Measurements from ENCODE around the gene FSIP1.
A peak's percentile ranks its signal among the peaks of the same experiment; 100 is the strongest.

The FSIP1 gene

GRCh38 chr15:39752991-39753390 is 29.6 kb downstream of the FSIP1 start:
- DNase-seq: no peak

DNA sequence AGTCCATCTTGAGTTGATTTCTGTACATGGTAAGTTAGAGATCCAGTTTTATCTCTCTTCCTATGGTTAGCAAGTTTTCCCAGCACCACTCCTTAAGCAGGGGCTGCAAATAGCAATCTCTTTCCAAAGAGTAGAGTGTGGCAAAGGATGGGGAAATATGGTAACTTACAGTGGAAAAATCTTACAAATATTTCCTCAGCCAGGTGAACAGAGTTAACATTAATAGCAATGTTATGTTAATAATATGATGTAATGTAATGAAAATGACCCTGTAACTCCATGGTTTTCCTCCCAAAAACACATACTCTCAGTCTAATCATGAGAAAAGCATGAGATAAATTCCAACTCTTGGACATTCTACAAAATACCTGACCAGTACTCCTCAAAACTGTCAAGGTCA is 30.4 kb downstream of the FSIP1 start:
- DNase-seq: no peak

DNA sequence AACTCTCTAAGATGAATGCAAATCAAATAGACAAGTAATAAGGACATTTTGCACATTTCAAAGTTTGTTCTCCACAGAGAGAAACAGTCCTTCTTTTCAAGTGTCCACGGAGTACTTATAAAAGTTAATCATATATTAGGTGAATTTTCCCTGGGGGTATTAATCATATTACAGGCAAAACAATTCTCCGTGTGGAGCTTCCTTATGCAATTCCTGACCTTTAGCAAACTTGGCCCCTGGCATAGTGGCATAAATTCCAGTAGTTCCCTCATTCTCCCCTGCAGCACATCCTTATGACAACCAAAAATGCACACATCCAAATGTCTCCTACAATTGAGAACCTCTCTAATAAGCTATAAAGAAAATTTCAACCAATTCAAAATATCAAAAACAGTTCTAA is 34.4 kb downstream of the FSIP1 start:
- DNase-seq: no peak

GRCh38 chr15:39747326-39747725 is 35.3 kb downstream of the FSIP1 start:
- no peak for DNase-seq

DNA sequence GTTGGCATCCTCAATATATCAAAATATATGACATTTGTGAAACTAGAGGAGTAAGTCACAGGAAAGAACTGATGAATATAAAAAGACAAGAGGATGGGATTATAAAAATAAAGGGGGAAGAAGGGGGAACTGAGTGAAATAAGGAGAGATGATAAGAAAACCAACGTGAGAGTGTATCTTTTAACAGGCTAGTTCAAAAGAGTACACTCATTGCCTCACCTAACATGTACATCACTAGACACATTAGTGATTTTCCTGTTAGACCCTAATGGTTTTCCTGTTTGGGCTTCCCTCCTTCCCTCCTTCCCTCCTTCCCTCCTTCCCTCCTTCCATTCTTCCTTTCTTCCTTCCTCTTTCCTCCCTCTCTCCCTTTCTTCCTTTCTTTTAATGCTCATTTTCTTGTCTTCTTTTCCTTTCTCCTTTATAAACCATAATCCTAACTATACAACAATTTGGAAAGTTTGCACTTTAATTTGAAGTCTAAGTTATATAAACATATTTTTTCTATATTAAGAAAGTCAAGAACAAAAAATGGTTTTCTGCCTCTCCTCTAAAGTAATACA is 35.8 kb downstream of the FSIP1 start:
- DNase-seq: no peak

DNA sequence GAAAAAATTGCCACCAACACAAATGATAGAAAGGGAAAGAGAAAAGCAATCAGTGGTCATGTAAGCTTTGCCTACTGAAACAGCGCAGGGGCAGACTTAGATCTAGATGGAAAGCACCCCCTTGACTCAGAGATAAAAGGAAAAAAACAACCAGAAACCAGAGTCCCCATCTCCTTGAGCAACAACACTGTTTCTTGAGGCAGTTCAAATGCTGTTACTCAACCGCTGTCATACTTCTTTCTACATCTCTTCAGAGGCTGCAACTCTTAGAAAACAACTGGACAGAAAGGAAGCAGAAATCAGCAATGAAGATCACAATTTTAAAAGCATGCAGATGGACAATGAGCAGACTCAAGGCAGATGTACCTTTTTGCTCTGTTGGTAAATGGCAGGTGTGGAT is 36.5 kb downstream of the FSIP1 start:
- peak; percentile 16 for DNase-seq

- peak; percentile 46 for DNase-seq
Measured at GRCh38 chr15:39745415-39745814, 37.2 kb downstream of the FSIP1 start.

DNA sequence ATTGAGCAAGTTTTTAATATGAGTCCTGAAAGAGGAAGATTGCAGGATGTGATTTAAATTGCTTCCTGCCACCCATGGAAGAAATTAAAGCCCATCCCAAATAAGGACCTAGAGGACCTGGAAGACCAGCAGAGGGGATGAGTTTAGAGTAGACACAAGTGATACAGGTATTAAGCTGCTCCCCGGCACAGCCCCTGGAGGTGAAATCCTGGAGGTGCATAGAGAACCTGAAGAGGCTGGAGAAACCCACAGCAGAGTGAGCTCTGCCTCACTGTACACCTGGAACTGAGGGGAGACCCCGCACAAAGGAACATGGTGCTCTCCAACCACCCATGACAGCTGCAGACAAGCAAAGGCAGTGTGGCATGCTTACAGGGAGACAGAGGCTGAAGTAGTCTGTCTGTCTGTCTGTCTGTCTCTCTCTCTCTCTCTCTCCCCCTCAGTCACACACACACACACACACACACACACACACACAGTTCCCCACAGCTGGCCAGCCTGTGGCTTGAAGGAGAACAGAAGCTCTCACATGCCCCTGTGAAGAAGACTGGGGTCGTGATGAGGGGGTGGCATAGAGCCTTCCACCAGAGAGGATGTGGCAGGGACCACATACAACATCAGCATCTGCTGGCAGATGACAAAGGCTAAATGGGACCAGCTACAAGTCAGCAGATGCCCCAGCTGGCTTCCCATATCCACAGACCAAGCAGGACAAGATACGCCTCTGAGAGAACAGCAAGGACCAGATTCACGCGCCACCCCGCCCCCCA is 38.1 kb downstream of the FSIP1 start:
- DNase-seq: no peak

GRCh38 chr15:39743611-39744010 is 39.0 kb downstream of the FSIP1 start:
- DNase-seq: no peak

DNA sequence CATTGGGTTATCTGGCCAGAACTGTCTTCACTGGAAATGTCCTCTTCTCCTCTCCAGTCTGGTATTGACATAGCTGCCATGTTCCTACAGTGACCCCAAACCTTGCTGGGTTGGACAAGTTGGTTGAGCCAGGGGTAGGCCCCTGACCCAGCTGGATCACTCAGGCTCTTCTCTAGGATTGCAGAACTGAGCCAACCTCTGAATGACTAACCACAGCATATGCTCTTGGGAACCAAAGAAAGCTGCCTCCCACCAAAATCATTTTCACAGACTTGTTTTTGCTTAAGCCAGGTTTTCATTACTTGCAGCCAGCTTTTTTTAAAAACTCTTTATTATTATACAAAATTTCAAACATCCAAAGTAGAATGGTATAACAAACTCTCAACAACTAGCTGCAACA is 41.4 kb downstream of the FSIP1 start:
- DNase-seq: no peak

DNA sequence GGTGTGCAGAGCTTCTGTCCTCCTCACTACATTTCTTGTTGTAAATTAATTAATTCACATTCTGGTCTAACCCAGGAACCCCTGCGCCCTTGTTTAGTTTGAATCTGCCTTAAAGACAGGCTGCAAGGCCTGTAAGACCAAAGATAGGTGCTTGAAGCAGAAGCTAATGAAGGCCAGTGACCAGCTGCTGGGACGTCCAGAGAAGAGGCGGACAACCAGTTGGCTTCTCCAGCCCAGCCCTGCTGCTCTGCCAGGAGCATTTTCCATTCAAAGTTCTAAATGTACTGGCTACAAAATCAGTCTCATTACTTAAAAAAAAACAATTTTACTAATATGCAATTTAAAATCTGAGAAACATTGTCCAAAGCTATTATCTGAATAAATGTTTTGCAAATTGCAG is 43.6 kb downstream of the FSIP1 start:
- no peak for DNase-seq

DNA sequence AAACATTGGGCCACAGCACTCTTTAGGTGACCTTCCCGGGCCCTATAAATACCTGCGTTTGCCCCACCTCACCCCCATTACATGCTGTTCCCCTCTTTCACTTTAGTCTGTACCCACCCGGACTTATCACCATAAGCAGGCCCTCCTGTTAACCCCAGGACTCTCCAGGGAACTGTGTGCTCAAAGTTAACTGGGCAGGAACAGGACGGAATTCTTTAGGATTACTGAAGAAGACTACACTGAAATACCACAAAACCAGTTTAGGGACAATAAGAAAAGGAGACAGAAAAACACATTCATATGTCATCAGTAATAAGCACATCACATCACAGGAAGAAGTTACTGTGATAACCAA is 45.5 kb downstream of the FSIP1 start:
- no peak for DNase-seq

GRCh38 chr15:39736412-39737195 is 46.0 kb downstream of the FSIP1 start:
- DNase-seq: no peak

GRCh38 chr15:39735120-39735717 is 47.4 kb downstream of the FSIP1 start:
- DNase-seq: no peak

GRCh38 chr15:39731266-39731665 is 51.4 kb downstream of the FSIP1 start:
- no peak for DNase-seq

DNA sequence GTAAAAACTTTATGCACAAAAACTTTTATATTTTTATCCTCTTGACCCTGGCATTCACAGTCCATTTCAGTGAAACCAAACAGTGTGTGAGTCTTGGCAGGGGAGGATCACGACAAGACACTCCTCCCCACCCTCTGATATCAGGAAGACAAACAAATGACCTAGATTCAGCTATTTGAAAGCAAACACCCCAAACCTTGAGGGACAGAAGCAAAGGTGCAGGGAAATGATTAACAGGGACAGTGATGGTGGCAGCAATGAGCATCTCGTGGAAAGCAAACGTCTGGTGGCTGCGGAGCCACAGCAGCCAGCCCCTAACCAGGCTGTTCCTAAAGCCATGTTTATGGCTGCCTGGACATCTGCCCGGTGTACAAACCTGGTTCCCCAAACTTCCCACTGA is 52.1 kb downstream of the FSIP1 start:
- DNase-seq: no peak

DNA sequence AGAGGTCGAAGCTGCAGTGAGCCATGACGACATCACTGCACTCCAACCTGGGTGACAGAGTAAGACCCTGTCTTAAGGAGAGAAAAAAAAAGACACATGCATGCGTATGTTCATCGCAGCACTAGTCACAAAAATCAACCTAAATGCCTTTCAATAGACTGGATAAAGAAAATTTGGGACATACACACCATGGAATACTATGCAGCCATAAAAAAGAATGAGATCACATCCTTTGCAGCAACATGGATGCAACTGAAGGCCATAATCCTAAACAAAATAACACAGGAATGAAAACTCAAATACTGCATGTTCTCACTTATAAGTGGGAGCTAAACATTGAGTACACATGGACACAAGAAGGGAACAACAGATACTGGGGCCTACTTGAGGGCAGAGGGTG is 53.1 kb downstream of the FSIP1 start:
- no peak for DNase-seq

DNA sequence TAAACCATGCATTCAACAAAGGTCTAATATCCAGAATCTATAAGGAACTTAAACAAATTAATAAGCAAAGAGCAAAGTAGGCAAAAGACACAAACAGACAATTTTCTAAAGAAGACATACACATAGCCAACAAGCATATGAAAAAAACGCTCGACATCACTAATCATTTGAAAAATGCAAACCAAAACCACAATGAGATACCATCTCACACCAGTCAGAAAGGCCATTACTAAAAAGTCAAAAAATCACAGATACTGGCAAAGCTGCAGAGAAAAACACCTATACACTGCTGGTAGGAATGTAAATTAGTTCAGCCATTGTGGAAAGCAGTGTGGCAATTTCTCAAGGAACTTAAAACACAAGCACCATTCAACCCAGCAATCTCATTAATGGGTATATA is 53.8 kb downstream of the FSIP1 start:
- no peak for DNase-seq

GRCh38 chr15:39721893-39722292 is 60.7 kb downstream of the FSIP1 start:
- no peak for DNase-seq

GRCh38 chr15:39720621-39721611 is 61.7 kb downstream of the FSIP1 start:
- peak; percentile 58 for DNase-seq

- DNase-seq: no peak
Measured at GRCh38 chr15:39720081-39720480, 62.6 kb downstream of the FSIP1 start.

- DNase-seq: no peak
Measured at GRCh38 chr15:39719109-39719508, 63.5 kb downstream of the FSIP1 start.

DNA sequence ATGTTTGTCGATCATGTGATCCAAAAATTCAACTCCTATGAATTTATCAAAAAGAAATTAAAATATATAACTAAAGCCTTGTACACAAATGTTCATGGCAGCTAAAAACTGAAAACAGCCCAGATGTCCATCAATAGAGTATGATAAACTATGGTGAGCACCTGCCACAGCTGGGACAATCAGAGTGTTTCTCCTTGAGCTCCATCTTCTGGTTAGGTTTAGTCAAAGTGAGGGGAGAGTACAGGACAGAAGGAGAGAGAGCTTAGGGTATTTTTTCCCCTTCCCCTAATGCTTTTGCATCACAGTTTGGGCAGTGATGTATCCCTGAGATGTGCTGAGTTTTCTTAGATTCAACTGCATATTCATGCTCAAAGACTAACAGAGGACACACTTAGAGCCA is 65.5 kb downstream of the FSIP1 start:
- no peak for DNase-seq

Measured in hematopoietic multipotent progenitor cell treated with erythropoietin and hydrocortisone succinate and interleukin-3 and kit ligand, for 8 days (in vitro differentiated cells).